GM12891 (cell line): ENCODE results near the gene KRT1.

Source experiments
- PAX5 ChIP-seq: IDR thresholded peaks from 2 replicates; pipeline ENCODE4 v1.6.1; 2011; ENCODE audit warnings: low read length, moderate library complexity, mild to moderate bottlenecking; ENCODE audit not compliant: insufficient read depth, severe bottlenecking
- POLR2A ChIP-seq: IDR thresholded peaks from 2 replicates; pipeline ENCODE4 v1.6.1; 2011; ENCODE audit warnings: low read depth, low read length, control low read depth
- POLR2AphosphoS5 ChIP-seq: IDR thresholded peaks from 2 replicates; pipeline ENCODE4 v1.6.1; 2011; ENCODE audit warnings: low read depth, low read length, control low read depth
- SPI1 ChIP-seq: IDR thresholded peaks from 2 replicates; pipeline ENCODE4 v1.6.1; 2011; ENCODE audit warnings: low read depth, low read length, control low read depth
- TAF1 ChIP-seq: IDR thresholded peaks from 2 replicates; pipeline ENCODE4 v1.6.1; 2011; ENCODE audit warnings: low read depth, low read length, control low read depth

DNA sequence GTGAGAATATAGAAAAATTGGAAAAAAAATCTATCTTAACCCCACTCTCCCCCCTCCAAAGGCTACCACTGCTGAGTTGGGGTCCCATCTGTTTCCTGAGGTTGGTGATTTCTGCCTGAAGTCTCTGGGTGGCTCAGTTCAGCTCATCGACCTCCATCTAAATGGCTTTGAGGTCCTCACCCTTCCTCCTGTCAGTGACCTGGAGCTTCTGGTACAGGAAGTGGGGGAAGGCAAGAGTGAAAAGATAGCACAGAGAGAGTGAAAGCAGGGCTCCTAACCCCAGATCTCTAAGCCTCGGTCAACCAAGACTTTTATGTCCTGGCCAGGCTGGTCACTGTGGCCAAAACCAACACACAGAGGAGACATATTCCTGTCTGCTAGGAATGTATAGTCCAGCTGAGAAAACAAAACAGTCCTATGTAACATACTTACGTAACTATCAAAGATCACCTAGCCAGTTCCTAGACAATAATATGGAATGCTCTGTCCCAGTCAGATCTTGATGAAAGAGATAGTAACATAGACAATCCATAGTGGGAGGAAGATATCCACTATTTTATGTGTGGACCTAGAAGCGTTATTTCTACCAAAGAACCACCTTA is 49.5 kb downstream of the KRT1 start:
- TF ChIP-seq TAF1 (no peak), POLR2A (no peak), POLR2AphosphoS5 (no peak), SPI1 (no peak), PAX5 (no peak)
